ENCODE measurements around the gene DOCK2.

DNA sequence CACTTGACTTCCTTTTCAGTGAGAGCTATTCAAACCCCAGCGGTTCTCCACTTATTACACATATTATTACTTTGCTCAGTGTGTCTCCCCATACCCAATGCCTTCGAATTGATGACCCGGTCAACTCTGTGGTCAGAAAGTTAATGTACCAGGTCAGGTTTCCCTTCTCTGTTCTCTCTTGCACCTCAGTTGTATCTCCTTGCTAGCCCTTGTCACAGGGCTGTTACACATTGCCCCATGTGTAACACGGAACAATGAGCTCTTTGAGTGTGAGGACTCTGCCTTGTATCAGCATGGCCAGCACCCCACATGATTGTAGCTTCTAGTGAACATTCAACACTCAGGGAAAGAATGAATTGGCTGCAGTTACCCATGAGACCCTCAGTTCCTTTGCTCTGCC, 73.6 kb downstream of the DOCK2 start:
- TF ChIP-seq, protein P1, sequence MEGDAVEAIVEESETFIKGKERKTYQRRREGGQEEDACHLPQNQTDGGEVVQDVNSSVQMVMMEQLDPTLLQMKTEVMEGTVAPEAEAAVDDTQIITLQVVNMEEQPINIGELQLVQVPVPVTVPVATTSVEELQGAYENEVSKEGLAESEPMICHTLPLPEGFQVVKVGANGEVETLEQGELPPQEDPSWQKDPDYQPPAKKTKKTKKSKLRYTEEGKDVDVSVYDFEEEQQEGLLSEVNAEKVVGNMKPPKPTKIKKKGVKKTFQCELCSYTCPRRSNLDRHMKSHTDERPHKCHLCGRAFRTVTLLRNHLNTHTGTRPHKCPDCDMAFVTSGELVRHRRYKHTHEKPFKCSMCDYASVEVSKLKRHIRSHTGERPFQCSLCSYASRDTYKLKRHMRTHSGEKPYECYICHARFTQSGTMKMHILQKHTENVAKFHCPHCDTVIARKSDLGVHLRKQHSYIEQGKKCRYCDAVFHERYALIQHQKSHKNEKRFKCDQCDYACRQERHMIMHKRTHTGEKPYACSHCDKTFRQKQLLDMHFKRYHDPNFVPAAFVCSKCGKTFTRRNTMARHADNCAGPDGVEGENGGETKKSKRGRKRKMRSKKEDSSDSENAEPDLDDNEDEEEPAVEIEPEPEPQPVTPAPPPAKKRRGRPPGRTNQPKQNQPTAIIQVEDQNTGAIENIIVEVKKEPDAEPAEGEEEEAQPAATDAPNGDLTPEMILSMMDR (IDR thresholded peaks at IDR 0.05), result no peak
- no peak for TF ChIP-seq POLR2A (IDR thresholded peaks at IDR 0.05)
